CD8-positive, alpha-beta memory T cell (primary cell): ENCODE measurements around the gene NTRK2. TPM values are rescaled to one million over a fixed set of nuclear protein-coding genes. Genes with fewer than 3 reads are reported as not detected.

Source experiments
- CTCF ChIA-PET: fragments of 350-600 bp; sonication (Branson Sonifier 250); formaldehyde crosslinking; loops from one replicate; lab custom pipeline; 2021; ENCODE audit warnings: antibody characterized with exemption; lab: Charles Lee
- POLR2A ChIA-PET: fragments of 350-600 bp; sonication (Branson Sonifier 250); formaldehyde crosslinking; loops from one replicate; lab custom pipeline; 2021; ENCODE audit warnings: antibody characterized with exemption; lab: Charles Lee
- DNase-seq, 5 donors: peaks; one replicate each; pipeline versions ENCODE4 v3.0.0 to v3.0.0-alpha.2; 2020 to 2022; ENCODE audit warnings: mixed read lengths in 1 of 5
- H3K27ac ChIP-seq: one replicate; pipeline ENCODE4 v1.7.0; 2013; ENCODE audit warnings: low read depth, mild to moderate bottlenecking, low read length, moderate library complexity
- H3K27me3 ChIP-seq: 2 replicates; pipeline ENCODE4 v1.7.0; 2013; ENCODE audit warnings: low read length, mild to moderate bottlenecking; ENCODE audit not compliant: insufficient read depth, poor library complexity, severe bottlenecking
- H3K36me3 ChIP-seq: 2 replicates; pipeline ENCODE4 v1.7.0; 2013; ENCODE audit warnings: mild to moderate bottlenecking, low read length, moderate library complexity; ENCODE audit not compliant: insufficient read depth
- H3K4me1 ChIP-seq: 2 replicates; pipeline ENCODE4 v1.7.0; 2013; ENCODE audit warnings: mild to moderate bottlenecking, low read length, moderate library complexity; ENCODE audit not compliant: insufficient read depth
- H3K4me3 ChIP-seq: 2 replicates; pipeline ENCODE4 v1.7.0; 2013; ENCODE audit warnings: mild to moderate bottlenecking, low read length
- H3K9me3 ChIP-seq: 2 replicates; pipeline ENCODE4 v1.7.0; 2013; ENCODE audit warnings: mild to moderate bottlenecking, low read length
- H3K27ac Mint-ChIP-seq, 8 donors: one replicate each; pipeline ENCODE4 v1.8.0; 2020 to 2021; ENCODE audit warnings: mixed read lengths in 8 of 8, mild to moderate bottlenecking in 6 of 8, inconsistent platforms in 3 of 8, moderate library complexity in 3 of 8
- H3K27me3 Mint-ChIP-seq, 2 donors: one replicate each; pipeline ENCODE4 v1.8.0; 2020 to 2021; ENCODE audit warnings: mixed read lengths in 2 of 2, mild to moderate bottlenecking in 1 of 2, moderate library complexity in 1 of 2
- H3K36me3 Mint-ChIP-seq, 3 donors: one replicate each; pipeline ENCODE4 v1.8.0; 2020 to 2021; ENCODE audit warnings: mixed read lengths in 3 of 3, inconsistent platforms in 1 of 3, mild to moderate bottlenecking in 1 of 3
- H3K4me1 Mint-ChIP-seq, 3 donors: one replicate each; pipeline ENCODE4 v1.8.0; 2020 to 2021; ENCODE audit warnings: mixed read lengths in 3 of 3, inconsistent platforms in 1 of 3, mild to moderate bottlenecking in 1 of 3
- H3K4me3 Mint-ChIP-seq, 7 donors: one replicate each; pipeline ENCODE4 v1.8.0; 2020 to 2021; ENCODE audit warnings: mixed read lengths in 7 of 7, mild to moderate bottlenecking in 6 of 7, moderate library complexity in 4 of 7, inconsistent platforms in 2 of 7
- H3K9me3 Mint-ChIP-seq, 5 donors: one replicate each; pipeline ENCODE4 v1.8.0; 2020 to 2022; ENCODE audit warnings: mixed read lengths in 5 of 5, mild to moderate bottlenecking in 3 of 5, moderate library complexity in 2 of 5, inconsistent platforms in 1 of 5
- polyA plus RNA-seq: library from polyadenylated mRNA; unstranded; fragments of 300-500 nt; fragmentation: Illumina TruSeq; gene quantifications from one replicate; pipeline ENCODE4 v1.2.3, GENCODE V29; 2021
- total RNA-seq, 2 experiments: library from RNA; stranded (reverse); gene quantifications; one replicate each; pipeline ENCODE4 v1.2.3, GENCODE V29; 2021

Gene NTRK2
- total and polyA plus RNA-seq, 3 experiments from 2014 or later = 0.26 to 0.38 TPM; not detected in 1

DNA sequence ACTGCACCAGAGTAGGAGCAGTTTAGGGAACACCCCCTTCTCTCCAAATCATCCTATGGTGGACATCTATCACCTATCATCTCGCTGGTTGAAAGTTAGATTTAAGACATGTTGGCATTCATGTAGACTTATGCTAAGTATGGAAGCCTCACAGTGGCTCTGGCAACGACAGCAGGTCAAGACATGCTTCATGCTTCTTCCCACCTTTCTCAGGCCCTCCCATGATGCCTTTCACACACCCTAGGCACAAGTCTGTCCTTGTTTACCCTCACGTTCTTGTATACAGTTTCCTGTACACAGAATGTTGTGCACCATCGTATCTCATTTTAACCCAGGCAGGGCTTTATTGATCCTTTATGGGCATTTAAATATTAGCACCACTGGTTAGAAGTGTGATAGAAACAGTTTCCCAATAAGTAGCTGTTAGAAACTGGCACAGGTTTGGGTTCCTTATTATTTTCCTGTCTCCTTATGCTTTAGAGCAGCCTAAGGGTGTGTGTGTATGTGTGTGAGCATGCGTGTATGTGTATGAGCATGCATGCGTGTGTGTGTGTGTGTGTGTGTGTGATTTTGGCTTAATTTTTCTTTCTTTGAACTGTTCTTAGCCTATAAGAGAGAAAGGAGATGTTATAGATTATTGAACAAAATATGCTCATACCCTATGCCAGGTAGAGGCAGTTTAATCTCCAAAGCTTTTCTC, 160.6 kb downstream of the NTRK2 start:
- Histone ChIP-seq H3K4me1 (no peaks in the 10 kb centered on the region), H3K36me3 (no peaks in the 10 kb centered on the region), H3K27me3 (no peaks in the 10 kb centered on the region), H3K27ac (no peak overlapping the region), H3K4me3 (no peak overlapping the region), H3K9me3 (no peaks in the 10 kb centered on the region)
- no peak for DNase-seq
- ChIA-PET POLR2A (no interaction called here), CTCF (no interaction called here)
- Mint-ChIP-seq H3K9me3 (peaks cover 0 to under 1% (median 0%) of the 10 kb centered on the region in 5 donors), H3K27ac (no peak overlapping the region), H3K4me1 (no peaks in the 10 kb centered on the region), H3K4me3 (no peak overlapping the region), H3K36me3 (no peaks in the 10 kb centered on the region), H3K27me3 (peaks cover 2 to 3% of the 10 kb centered on the region in 2 donors)

DNA sequence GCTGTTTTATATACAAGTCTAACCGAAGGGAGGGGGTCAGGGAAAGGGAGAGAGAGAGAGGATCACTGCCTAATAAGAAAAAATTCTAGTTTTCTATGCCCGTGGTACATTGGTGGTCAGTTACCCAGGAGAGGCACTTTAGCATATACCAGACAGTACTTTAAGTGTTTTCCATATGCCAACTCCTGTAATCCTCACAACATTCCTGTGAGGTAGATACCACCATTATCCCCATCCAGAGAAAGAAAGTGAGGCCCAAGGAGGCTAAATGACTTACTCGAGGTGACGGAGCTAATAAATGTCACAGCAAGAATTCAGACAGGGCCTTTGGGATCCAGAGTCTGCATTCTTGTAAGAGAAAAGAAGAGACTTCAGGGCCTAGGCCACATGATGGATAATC, 161.8 kb downstream of the NTRK2 start:
- H3K36me3 Mint-ChIP-seq = no peaks in the 10 kb centered on the region
- Histone ChIP-seq H3K36me3 (no peaks in the 10 kb centered on the region), H3K27me3 (no peaks in the 10 kb centered on the region), H3K27ac (no peak overlapping the region), H3K4me1 (no peaks in the 10 kb centered on the region), H3K9me3 (no peaks in the 10 kb centered on the region), H3K4me3 (no peak overlapping the region)
- ChIA-PET POLR2A (no interaction called here), CTCF (no interaction called here)
- no peaks in the 10 kb centered on the region for H3K4me1 Mint-ChIP-seq
- no peak for DNase-seq
- H3K9me3 Mint-ChIP-seq = peaks cover 0 to 3% (median 0%) of the 10 kb centered on the region in 5 donors
- peaks cover 0 to 3% of the 10 kb centered on the region in 2 donors for H3K27me3 Mint-ChIP-seq
- H3K27ac Mint-ChIP-seq = no peak overlapping the region
- no peak overlapping the region for H3K4me3 Mint-ChIP-seq

DNA sequence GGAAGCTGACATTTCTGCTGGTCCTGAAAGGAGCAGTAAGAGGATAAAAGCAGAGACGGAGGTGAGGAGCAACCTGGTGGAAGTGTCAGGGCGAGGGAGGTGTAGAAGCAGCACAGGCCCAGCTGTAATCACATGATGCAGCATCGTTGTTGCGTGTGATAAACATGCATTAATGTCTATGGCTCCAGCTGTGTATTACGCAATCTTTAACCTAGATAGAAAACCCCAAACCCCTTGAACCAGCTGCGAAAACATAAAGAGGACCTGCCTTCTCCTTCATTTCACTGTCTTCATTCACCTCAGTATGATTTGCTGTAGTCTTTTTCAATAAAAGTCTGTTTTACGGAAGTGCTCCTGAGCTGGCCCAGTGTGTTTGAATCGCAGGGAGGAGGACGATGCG, 162.9 kb downstream of the NTRK2 start:
- POLR2A ChIA-PET = no interaction called here
- H3K4me3 ChIP-seq = no peak overlapping the region
- Mint-ChIP-seq H3K4me3 (no peak overlapping the region), H3K27ac (no peak overlapping the region), H3K4me1 (no peaks in the 10 kb centered on the region), H3K36me3 (no peaks in the 10 kb centered on the region), H3K27me3 (peaks cover 0 to 3% of the 10 kb centered on the region in 2 donors), H3K9me3 (peaks cover 0 to 3% (median 0%) of the 10 kb centered on the region in 5 donors)
- no peak overlapping the region for H3K27ac ChIP-seq
- CTCF ChIA-PET = no interaction called here
- no peak for DNase-seq
- no peaks in the 10 kb centered on the region for H3K9me3 ChIP-seq
- H3K27me3 ChIP-seq = no peaks in the 10 kb centered on the region
- H3K4me1 ChIP-seq = no peaks in the 10 kb centered on the region
- no peaks in the 10 kb centered on the region for H3K36me3 ChIP-seq

DNA sequence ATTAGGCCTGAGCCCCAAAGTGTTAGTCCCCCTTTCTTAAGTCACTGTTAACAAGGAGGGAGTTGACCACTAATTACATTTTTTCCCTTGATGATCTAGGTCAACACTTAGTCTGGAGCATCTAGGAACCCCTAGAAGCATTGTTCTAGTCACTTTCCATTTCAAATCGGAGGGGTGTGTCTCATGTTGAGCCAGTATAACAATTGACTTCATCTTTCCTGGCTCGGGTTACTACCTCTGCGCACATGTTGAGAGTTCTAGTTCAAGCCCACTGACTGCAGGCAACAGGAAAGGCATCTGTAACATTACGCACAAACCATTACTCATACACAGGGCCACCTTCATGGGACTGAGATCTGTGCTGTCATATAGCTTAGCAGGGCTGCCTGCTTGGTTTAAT, 164.9 kb downstream of the NTRK2 start:
- H3K4me1 Mint-ChIP-seq = no peaks in the 10 kb centered on the region
- peaks cover 0 to 3% of the 10 kb centered on the region in 2 donors for H3K27me3 Mint-ChIP-seq

DNA sequence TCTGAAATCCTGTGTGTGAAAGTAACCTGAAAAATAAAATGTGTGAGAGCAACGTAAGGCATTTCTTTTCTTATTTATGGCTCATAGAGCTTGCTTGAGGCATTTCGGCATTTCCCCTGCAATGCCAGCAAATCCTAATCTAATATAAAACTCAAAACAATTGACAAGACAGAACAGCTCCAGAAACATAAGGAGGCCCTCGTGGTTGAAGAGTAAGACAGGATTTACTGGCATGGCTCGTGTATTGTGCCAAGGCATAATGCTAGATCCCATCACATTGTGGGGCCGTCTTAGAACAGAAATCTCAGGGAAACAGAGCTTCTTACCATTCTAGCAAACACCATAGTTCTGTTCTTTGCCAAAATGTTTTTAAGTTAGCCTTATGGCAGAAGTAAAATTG, 166.2 kb downstream of the NTRK2 start:
- no peaks in the 10 kb centered on the region for H3K27me3 ChIP-seq
- no peak overlapping the region for H3K4me3 Mint-ChIP-seq
- H3K4me1 Mint-ChIP-seq = no peaks in the 10 kb centered on the region
- peaks cover 0 to 3% of the 10 kb centered on the region in 2 donors for H3K27me3 Mint-ChIP-seq
- H3K27ac ChIP-seq = no peak overlapping the region
- ChIA-PET CTCF (no interaction called here), POLR2A (no interaction called here)
- H3K27ac Mint-ChIP-seq = no peak overlapping the region
- H3K4me1 ChIP-seq = no peaks in the 10 kb centered on the region
- H3K9me3 Mint-ChIP-seq = peaks cover 0 to 3% (median 0%) of the 10 kb centered on the region in 5 donors
- no peak for DNase-seq
- no peak overlapping the region for H3K4me3 ChIP-seq
- no peaks in the 10 kb centered on the region for H3K36me3 Mint-ChIP-seq
- H3K36me3 ChIP-seq = no peaks in the 10 kb centered on the region
- no peaks in the 10 kb centered on the region for H3K9me3 ChIP-seq

More for the DNA sequence above, 164.9 kb downstream of the NTRK2 start:
- Mint-ChIP-seq H3K36me3 (no peaks in the 10 kb centered on the region), H3K27ac (no peak overlapping the region), H3K9me3 (peaks cover 0 to 3% (median 0%) of the 10 kb centered on the region in 5 donors), H3K4me3 (no peak overlapping the region)
- Histone ChIP-seq H3K36me3 (no peaks in the 10 kb centered on the region), H3K4me3 (no peak overlapping the region), H3K9me3 (no peaks in the 10 kb centered on the region), H3K27me3 (no peaks in the 10 kb centered on the region), H3K27ac (no peak overlapping the region), H3K4me1 (no peaks in the 10 kb centered on the region)
- no peak for DNase-seq
- ChIA-PET CTCF (no interaction called here), POLR2A (no interaction called here)

DNA sequence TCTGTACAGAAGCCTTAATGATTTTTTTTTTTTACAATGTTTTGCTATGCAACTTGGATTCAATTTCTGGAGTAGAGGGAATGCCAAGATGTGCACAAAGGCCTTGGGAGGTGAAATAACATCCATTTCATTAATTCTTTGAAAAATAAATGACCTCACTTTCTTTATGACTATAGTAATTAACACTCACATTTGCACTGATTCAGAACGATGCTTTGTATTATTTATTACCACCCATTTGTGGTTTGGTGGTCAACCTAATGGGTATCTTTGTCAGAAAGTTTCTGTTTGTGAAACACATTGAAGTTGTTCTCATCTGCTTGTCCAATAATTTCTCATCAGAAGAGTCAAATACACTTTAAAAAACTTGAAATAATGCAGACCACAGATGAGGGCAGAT, 169.3 kb downstream of the NTRK2 start:
- H3K4me1 ChIP-seq = no peaks in the 10 kb centered on the region
- no peaks in the 10 kb centered on the region for H3K27me3 ChIP-seq
- H3K27ac ChIP-seq = no peak overlapping the region
- no peaks in the 10 kb centered on the region for H3K36me3 ChIP-seq
- H3K36me3 Mint-ChIP-seq = no peaks in the 10 kb centered on the region
- ChIA-PET CTCF (no interaction called here), POLR2A (no interaction called here)
- no peaks in the 10 kb centered on the region for H3K9me3 ChIP-seq
- DNase-seq = no peak
- H3K27ac Mint-ChIP-seq = no peak overlapping the region
- H3K4me1 Mint-ChIP-seq = no peaks in the 10 kb centered on the region
- no peak overlapping the region for H3K4me3 Mint-ChIP-seq
- no peak overlapping the region for H3K4me3 ChIP-seq
- H3K9me3 Mint-ChIP-seq = peaks cover 0 to 8% (median 0%) of the 10 kb centered on the region in 5 donors
- H3K27me3 Mint-ChIP-seq = peaks cover 4 to 15% of the 10 kb centered on the region in 2 donors

DNA sequence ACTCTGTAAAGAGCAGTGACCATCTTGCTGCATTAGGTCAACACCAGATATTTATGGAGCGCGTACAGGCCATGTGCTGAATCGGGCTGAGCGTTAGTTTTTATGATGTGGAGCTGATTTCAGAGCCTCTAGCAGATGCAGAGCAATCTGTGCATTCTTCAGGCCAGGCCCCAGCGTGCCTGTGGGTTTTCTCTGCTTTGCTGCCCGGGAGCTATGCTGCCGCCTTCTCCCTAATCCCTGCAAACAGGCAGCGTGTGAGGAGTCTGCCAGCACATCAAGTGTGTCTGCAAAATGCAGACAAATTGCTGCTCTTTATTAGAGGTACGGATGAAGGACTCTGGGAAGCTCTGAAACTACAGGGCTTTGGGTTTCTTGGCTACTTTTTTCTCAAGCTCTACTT, 170.0 kb downstream of the NTRK2 start:
- H3K27me3 ChIP-seq = no peaks in the 10 kb centered on the region
- H3K9me3 ChIP-seq = no peaks in the 10 kb centered on the region
- no peak for DNase-seq
- H3K4me3 Mint-ChIP-seq = no peak overlapping the region
- ChIA-PET POLR2A (no interaction called here), CTCF (no interaction called here)
- H3K27ac Mint-ChIP-seq = no peak overlapping the region
- H3K27ac ChIP-seq = no peak overlapping the region
- no peaks in the 10 kb centered on the region for H3K36me3 ChIP-seq
- peaks cover 0 to 8% (median 0%) of the 10 kb centered on the region in 5 donors for H3K9me3 Mint-ChIP-seq
- no peaks in the 10 kb centered on the region for H3K4me1 ChIP-seq
- peaks cover 6 to 17% of the 10 kb centered on the region in 2 donors for H3K27me3 Mint-ChIP-seq
- no peaks in the 10 kb centered on the region for H3K36me3 Mint-ChIP-seq
- no peak overlapping the region for H3K4me3 ChIP-seq
- H3K4me1 Mint-ChIP-seq = no peaks in the 10 kb centered on the region

DNA sequence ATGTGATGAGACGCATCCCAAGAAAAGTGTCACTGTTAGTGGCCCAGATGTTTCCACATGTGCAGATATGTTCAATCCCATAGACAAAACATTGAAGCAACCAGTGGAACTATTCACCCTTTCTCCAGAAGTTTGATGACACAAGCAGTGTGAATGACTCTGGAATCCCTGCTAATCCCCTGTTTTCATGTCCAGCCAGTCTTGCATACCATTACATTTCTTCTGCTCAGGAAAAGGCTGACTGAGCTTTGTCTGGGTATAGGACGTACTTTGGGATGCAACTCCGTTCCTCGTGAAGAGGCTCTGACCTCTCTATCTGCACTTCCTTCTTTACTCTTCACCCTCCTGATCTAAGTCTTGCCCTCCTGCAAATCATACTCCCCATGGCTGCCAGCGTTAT, 172.4 kb downstream of the NTRK2 start:
- ChIA-PET POLR2A (no interaction called here), CTCF (no interaction called here)
- no peaks in the 10 kb centered on the region for H3K27me3 ChIP-seq
- no peaks in the 10 kb centered on the region for H3K36me3 Mint-ChIP-seq
- H3K27me3 Mint-ChIP-seq = peaks cover 6 to 17% of the 10 kb centered on the region in 2 donors
- H3K36me3 ChIP-seq = no peaks in the 10 kb centered on the region
- H3K4me3 Mint-ChIP-seq = no peak overlapping the region
- H3K9me3 Mint-ChIP-seq = peaks cover 0 to 5% (median 0%) of the 10 kb centered on the region in 5 donors
- no peaks in the 10 kb centered on the region for H3K4me1 Mint-ChIP-seq
- H3K4me1 ChIP-seq = no peaks in the 10 kb centered on the region
- H3K27ac ChIP-seq = no peak overlapping the region
- no peak overlapping the region for H3K27ac Mint-ChIP-seq
- H3K9me3 ChIP-seq = no peaks in the 10 kb centered on the region
- H3K4me3 ChIP-seq = no peak overlapping the region
- DNase-seq = no peak
